HCT116 (cell line): ENCODE results near the gene PCBP3. TPM values are rescaled to one million over a fixed set of nuclear protein-coding genes. Genes with fewer than 3 reads are reported as not detected.

Experiments used
- ATAC-seq: fragments of 200-7000 bp; cut with Tn5 transposase; 2 replicates; pipeline ENCODE4 v1.9.1; 2020; ENCODE audit warnings: mild to moderate bottlenecking, moderate library complexity
- BruUV-seq: library from RNA; stranded (reverse); fragments of 400-500 nt; replicated peaks from 2 replicates; lab custom pipeline; 2021; lab: Mats Ljungman, UMichigan
- CTCF ChIA-PET: fragments of 300-600 bp; sonication (Branson Sonifier 250); formaldehyde crosslinking; loops from one replicate; lab custom pipeline; 2021; ENCODE audit warnings: antibody characterized with exemption; lab: Charles Lee
- POLR2A ChIA-PET: fragments of 300-600, 350-600 bp; sonication (Branson Sonifier 250); formaldehyde crosslinking; loops from one replicate; lab custom pipeline; 2021; ENCODE audit warnings: antibody characterized with exemption; lab: Charles Lee
- RAD21 ChIA-PET, 2 experiments: fragments of 300-600 bp; sonication (Branson Sonifier 250); formaldehyde crosslinking; loops; one replicate each; lab custom pipeline; 2023; ENCODE audit warnings: low total read pairs in 2 of 2; ENCODE audit not compliant: uncharacterized antibody in 2 of 2, unreplicated experiment in 2 of 2, low non-redundant PET in 1 of 2; lab: Charles Lee
- DNase-seq: peaks from one replicate; pipeline ENCODE4 v3.0.0-alpha.2; 2010; ENCODE audit warnings: low read depth, low spot score
- H2AFZ ChIP-seq: fragments of 200-600 bp; shearing (Covaris generic), sonication (generic); 2 replicates; pipeline ENCODE4 v1.6.1; 2017; ENCODE audit warnings: low read depth, mixed run types, mixed read lengths, antibody characterized with exemption, low read length; ENCODE audit not compliant: poor library complexity, severe bottlenecking
- H3K27ac ChIP-seq: 2 replicates; pipeline ENCODE4 v1.5.1; 2012; ENCODE audit warnings: low read depth, low read length
- H3K27me3 ChIP-seq: fragments of 200-600 bp; sonication (generic); 2 replicates; pipeline ENCODE4 v1.6.1; 2016; ENCODE audit warnings: mixed run types, low read length, mixed read lengths; ENCODE audit not compliant: insufficient read depth
- H3K36me3 ChIP-seq, 2 experiments: fragments of 200-500 bp in 1 of 2; fragments of 200-600 bp in 1 of 2; sonication (Bioruptor generic) in 1 of 2; sonication (generic) in 1 of 2; 2 replicates each; pipeline versions ENCODE4 v1.5.1 to v1.6.1; 2014 to 2016; ENCODE audit warnings: low read length in 2 of 2, inconsistent platforms in 1 of 2, mixed read lengths in 1 of 2, mixed run types in 1 of 2; ENCODE audit not compliant: insufficient read depth in 2 of 2, control insufficient read depth in 1 of 2
- H3K4me1 ChIP-seq, 2 experiments: fragments of 200-600 bp in 1 of 2; sonication (generic) in 1 of 2; 2 replicates each; pipeline versions ENCODE4 v1.5.1 to v1.6.1; 2012 to 2017; ENCODE audit warnings: low read length in 2 of 2, inconsistent platforms in 1 of 2, mild to moderate bottlenecking in 1 of 2, mixed read lengths in 1 of 2, mixed run types in 1 of 2, moderate library complexity in 1 of 2; ENCODE audit not compliant: insufficient read depth in 2 of 2, control insufficient read depth in 1 of 2
- H3K4me2 ChIP-seq: fragments of 200-600 bp; sonication (generic); 2 replicates; pipeline ENCODE4 v1.6.1; 2017; ENCODE audit warnings: mixed run types, low read length, mixed read lengths
- H3K4me3 ChIP-seq, 2 experiments: fragments of 200-600 bp in 1 of 2; sonication (generic) in 1 of 2; replicated peaks in 1 of 2; 2 replicates each; pipeline ENCODE4 v1.5.1; 2011 to 2016; ENCODE audit warnings: low read length in 2 of 2, control low read depth in 1 of 2, low read depth in 1 of 2, mild to moderate bottlenecking in 1 of 2, mixed read lengths in 1 of 2, mixed run types in 1 of 2
- H3K79me2 ChIP-seq: fragments of 200-600 bp; sonication (generic); 2 replicates; pipeline ENCODE4 v1.6.1; 2017; ENCODE audit warnings: mild to moderate bottlenecking, mixed run types, low read length, moderate library complexity, mixed read lengths; ENCODE audit not compliant: insufficient read depth
- H3K9ac ChIP-seq: fragments of 200-600 bp; sonication (generic); 2 replicates; pipeline ENCODE4 v1.6.1; 2016; ENCODE audit warnings: low read length, mixed read lengths
- H3K9me2 ChIP-seq: fragments of 200-600 bp; sonication (generic), shearing (Covaris generic); 2 replicates; pipeline ENCODE4 v1.6.1; 2017; ENCODE audit warnings: mixed run types, mild to moderate bottlenecking, moderate library complexity; ENCODE audit not compliant: insufficient read depth
- H3K9me3 ChIP-seq, 2 experiments: fragments of 200-500 bp in 1 of 2; fragments of 200-600 bp in 1 of 2; sonication (Bioruptor generic) in 1 of 2; sonication (generic) in 1 of 2; 2 replicates each; pipeline ENCODE4 v1.6.1; 2014 to 2017; ENCODE audit warnings: low read length in 2 of 2, mixed read lengths in 2 of 2, inconsistent platforms in 1 of 2, low read depth in 1 of 2, mild to moderate bottlenecking in 1 of 2, mixed run types in 1 of 2, moderate library complexity in 1 of 2; ENCODE audit not compliant: control insufficient read depth in 1 of 2, insufficient read depth in 1 of 2
- H4K20me1 ChIP-seq: fragments of 200-600 bp; sonication (generic), shearing (Covaris generic); 2 replicates; pipeline ENCODE4 v1.6.1; 2017; ENCODE audit warnings: mixed run types, mild to moderate bottlenecking, moderate library complexity; ENCODE audit not compliant: insufficient read depth
- ATF3 ChIP-seq: IDR thresholded peaks from 2 replicates; pipeline ENCODE4 v1.6.1; 2012
- CEBPB ChIP-seq: IDR thresholded peaks from 2 replicates; pipeline ENCODE4 v1.6.1; 2012; ENCODE audit warnings: low read depth
- CTCF ChIP-seq, 3 experiments: fragments of 200-600 bp in 1 of 3; sonication (generic) in 1 of 3; IDR thresholded peaks in 2 of 3; conservative IDR thresholded peaks in 1 of 3; 2 replicates each; pipeline ENCODE4 v1.5.1; 2012 to 2017; ENCODE audit warnings: low read depth in 2 of 3, low read length in 2 of 3, antibody characterized with exemption in 1 of 3, borderline replicate concordance in 1 of 3, control low read depth in 1 of 3, mild to moderate bottlenecking in 1 of 3, mixed read lengths in 1 of 3, mixed run types in 1 of 3, moderate library complexity in 1 of 3; ENCODE audit not compliant: insufficient read depth in 1 of 3
- EGR1 ChIP-seq: IDR thresholded peaks from 2 replicates; pipeline ENCODE4 v1.6.1; 2012; ENCODE audit warnings: low read depth
- EZH2 ChIP-seq: fragments of 200-600 bp; sonication (generic); IDR thresholded peaks from 2 replicates; pipeline ENCODE4 v1.6.1; 2017; ENCODE audit warnings: antibody characterized with exemption, mixed run types
- FOSL1 ChIP-seq: IDR thresholded peaks from 2 replicates; pipeline ENCODE4 v1.6.1; 2012; ENCODE audit warnings: low read depth
- JUND ChIP-seq: IDR thresholded peaks from 2 replicates; pipeline ENCODE4 v1.6.1; 2012
- MAX ChIP-seq: IDR thresholded peaks from 2 replicates; pipeline ENCODE4 v1.6.1; 2012
- POLR2A ChIP-seq: IDR thresholded peaks from 2 replicates; pipeline ENCODE4 v1.7.0; 2011; ENCODE audit warnings: borderline replicate concordance; ENCODE audit not compliant: insufficient read depth, insufficient read length; ENCODE audit errors: extremely low read depth
- POLR2AphosphoS5 ChIP-seq: IDR thresholded peaks from 2 replicates; pipeline ENCODE4 v1.6.1; 2011; ENCODE audit warnings: mild to moderate bottlenecking, low read depth, low read length, moderate library complexity
- RAD21 ChIP-seq: IDR thresholded peaks from 2 replicates; pipeline ENCODE4 v1.6.1; 2012; ENCODE audit warnings: low read depth, mild to moderate bottlenecking
- REST ChIP-seq: IDR thresholded peaks from 2 replicates; pipeline ENCODE4 v1.6.1; 2012; ENCODE audit warnings: low read depth
- SIN3A ChIP-seq: IDR thresholded peaks from 2 replicates; pipeline ENCODE4 v1.6.1; 2012; ENCODE audit warnings: low read depth
- SP1 ChIP-seq: IDR thresholded peaks from 2 replicates; pipeline ENCODE4 v1.6.1; 2012; ENCODE audit warnings: low read depth
- TCF7L2 ChIP-seq: IDR thresholded peaks from 2 replicates; pipeline ENCODE4 v1.7.0; 2011; ENCODE audit warnings: borderline replicate concordance, inconsistent platforms; ENCODE audit not compliant: insufficient read depth, insufficient read length; ENCODE audit errors: extremely low read depth
- YY1 ChIP-seq: IDR thresholded peaks from 2 replicates; pipeline ENCODE4 v1.6.1; 2011; ENCODE audit warnings: low read length, low read depth, moderate library complexity, mild to moderate bottlenecking; ENCODE audit not compliant: insufficient replicate concordance; ENCODE audit errors: extremely low read depth
- ZBTB33 ChIP-seq: IDR thresholded peaks from 2 replicates; pipeline ENCODE4 v1.6.1; 2011; ENCODE audit warnings: mild to moderate bottlenecking, low read length, moderate library complexity; ENCODE audit not compliant: insufficient replicate concordance; ENCODE audit errors: extremely low read depth
- ZFX ChIP-seq: fragments of 450-650 bp; IDR thresholded peaks from 2 replicates; pipeline ENCODE4 v1.6.1; 2017
- ZNF274 ChIP-seq: fragments of 200-500 bp; sonication (Bioruptor generic); IDR thresholded peaks from 2 replicates; pipeline ENCODE4 v1.6.1; 2014; ENCODE audit warnings: mild to moderate bottlenecking, low read depth, low read length, inconsistent platforms
- intact Hi-C: fragments of 100-400 bp; cut with micrococcal nuclease; formaldehyde crosslinking; loops from 2 replicates; pipeline ENCODE4 v1.10.0; 2022
- total RNA-seq: library from RNA; stranded (reverse); gene quantifications from one replicate; pipeline ENCODE4 v1.2.1, GENCODE V29; 2021; ENCODE audit not compliant: unreplicated experiment

The PCBP3 gene
- total RNA-seq, 1 experiment from 2014 or later = 3.1 TPM

- RAD21 ChIA-PET = no interaction called here
- Histone ChIP-seq H3K9ac (no peak overlapping the region), H3K4me1 (no peaks in the 10 kb centered on the region), H3K27me3 (peaks cover 4% of the 10 kb centered on the region; the same call in 1 of the 2 replicates), H3K36me3 (no peaks in the 10 kb centered on the region), H2AFZ (no peak overlapping the region), H4K20me1 (no peaks in the 10 kb centered on the region), H3K4me2 (no peak overlapping the region), H3K9me2 (no peaks in the 10 kb centered on the region), H3K9me3 (no peaks in the 10 kb centered on the region), H3K79me2 (no peaks in the 10 kb centered on the region), H3K27ac (no peak overlapping the region), H3K4me3 (no peak overlapping the region)
- ATAC-seq (no peak), DNase-seq (no peak)
- POLR2A ChIA-PET = no interaction called here
- CTCF ChIA-PET = no interaction called here
- no TSS peak for BruUV-seq
- intact Hi-C loops = no loop called here
- TF ChIP-seq CTCF (IDR thresholded peaks at IDR 0.05 in 2 of 3, conservative IDR thresholded peaks at IDR 0.05 in 1 of 3; ENCODE audit: borderline replicate concordance in 1 of 3, insufficient read depth in 1 of 3, low read depth in 2 of 3, low read length in 2 of 3) (no peak), YY1 (no peak), CEBPB (no peak), POLR2A (no peak), ATF3 (no peak), TCF7L2 (no peak), SP1 (no peak), ZFX (no peak), EGR1 (no peak), RAD21 (no peak), MAX (no peak), FOSL1 (no peak), SIN3A (no peak), ZNF274 (no peak), JUND (no peak), EZH2 (no peak), REST (no peak), POLR2AphosphoS5 (no peak), ZBTB33 (no peak)
Measured at GRCh38 chr21:45629046-45629981, 14.2 kb upstream of the PCBP3 start.
